Measurements from ENCODE around the gene STMND1. TPM values are rescaled to one million over a fixed set of nuclear protein-coding genes. Genes with fewer than 3 reads are reported as not detected.

STMND1 gene
- total RNA-seq, 2 donors from 2014 or later, result not detected

- H3K27ac ChIP-seq, result no peak overlapping the region
- no peaks in the 10 kb centered on the region for H3K36me3 ChIP-seq
- no peaks in the 10 kb centered on the region for H3K27me3 ChIP-seq
- H3K4me1 ChIP-seq, result peaks cover 0 to 5% of the 10 kb centered on the region in 2 donors
- DNase-seq (ENCODE audit: low spot score), result peak; percentile 74
- H3K4me3 ChIP-seq, result no peak overlapping the region
- peak; percentile 48 to 79 for TF ChIP-seq CTCF (IDR thresholded peaks at IDR 0.05)
- H3K9me3 ChIP-seq, result peaks cover 0 to 13% of the 10 kb centered on the region in 2 donors
These were observed 54.5 kb downstream of the STMND1 start for GRCh38 chr6:17156112-17156921.

- H3K36me3 ChIP-seq, result no peaks in the 10 kb centered on the region
- DNase-seq (ENCODE audit: low spot score), result no peak
- H3K27ac ChIP-seq, result no peak overlapping the region
- no peak overlapping the region for H3K4me3 ChIP-seq
- H3K9me3 ChIP-seq, result peaks cover 0 to 13% of the 10 kb centered on the region in 2 donors
- no peaks in the 10 kb centered on the region for H3K27me3 ChIP-seq
- peaks cover 0 to 6% of the 10 kb centered on the region in 2 donors for H3K4me1 ChIP-seq
- TF ChIP-seq CTCF (IDR thresholded peaks at IDR 0.05), result no peak
These were observed 55.1 kb downstream of the STMND1 start for GRCh38 chr6:17156966-17157365.

GRCh38 chr6:17157617-17158016, 55.8 kb downstream of the STMND1 start:
- Histone ChIP-seq H3K27ac (no peak overlapping the region), H3K4me1 (peaks cover 0 to 6% of the 10 kb centered on the region in 2 donors), H3K27me3 (no peaks in the 10 kb centered on the region), H3K36me3 (no peaks in the 10 kb centered on the region), H3K9me3 (peaks cover 0 to 6% of the 10 kb centered on the region in 2 donors), H3K4me3 (no peak overlapping the region)
- no peak for DNase-seq (ENCODE audit: low spot score)
- no peak for TF ChIP-seq CTCF (IDR thresholded peaks at IDR 0.05)

- no peak for TF ChIP-seq CTCF (IDR thresholded peaks at IDR 0.05)
- DNase-seq (ENCODE audit: low spot score), result no peak
- H3K4me3 ChIP-seq, result no peak overlapping the region
- H3K27ac ChIP-seq, result no peak overlapping the region
- no peaks in the 10 kb centered on the region for H3K9me3 ChIP-seq
- no peaks in the 10 kb centered on the region for H3K27me3 ChIP-seq
- H3K4me1 ChIP-seq, result peaks cover 0 to 6% of the 10 kb centered on the region in 2 donors
- H3K36me3 ChIP-seq, result no peaks in the 10 kb centered on the region
These were observed 57.4 kb downstream of the STMND1 start for GRCh38 chr6:17159240-17159639.

GRCh38 chr6:17161076-17161475, 59.2 kb downstream of the STMND1 start:
- TF ChIP-seq CTCF (IDR thresholded peaks at IDR 0.05), result no peak
- Histone ChIP-seq H3K9me3 (no peaks in the 10 kb centered on the region), H3K4me3 (no peak overlapping the region), H3K27me3 (no peaks in the 10 kb centered on the region), H3K36me3 (no peaks in the 10 kb centered on the region), H3K27ac (no peak overlapping the region), H3K4me1 (peaks cover 0 to 6% of the 10 kb centered on the region in 2 donors)
- no peak for DNase-seq (ENCODE audit: low spot score)

Measured in right atrium auricular region (tissue), 2 donors.